Suppressor macrophage treated with lipopolysaccharide for 1 hour (primary cell): ENCODE data around the gene MGARP.
"Not testable (repeated sequence)": the region's sequence is repeated elsewhere in the genome, so short reads cannot be mapped to it uniquely, and the experiment has no call there.

Source experiments
- DNase-seq, 3 donors: peaks; one replicate each; pipeline ENCODE4 v3.0.0-alpha.2; 2020 to 2022

Gene MGARP

DNA sequence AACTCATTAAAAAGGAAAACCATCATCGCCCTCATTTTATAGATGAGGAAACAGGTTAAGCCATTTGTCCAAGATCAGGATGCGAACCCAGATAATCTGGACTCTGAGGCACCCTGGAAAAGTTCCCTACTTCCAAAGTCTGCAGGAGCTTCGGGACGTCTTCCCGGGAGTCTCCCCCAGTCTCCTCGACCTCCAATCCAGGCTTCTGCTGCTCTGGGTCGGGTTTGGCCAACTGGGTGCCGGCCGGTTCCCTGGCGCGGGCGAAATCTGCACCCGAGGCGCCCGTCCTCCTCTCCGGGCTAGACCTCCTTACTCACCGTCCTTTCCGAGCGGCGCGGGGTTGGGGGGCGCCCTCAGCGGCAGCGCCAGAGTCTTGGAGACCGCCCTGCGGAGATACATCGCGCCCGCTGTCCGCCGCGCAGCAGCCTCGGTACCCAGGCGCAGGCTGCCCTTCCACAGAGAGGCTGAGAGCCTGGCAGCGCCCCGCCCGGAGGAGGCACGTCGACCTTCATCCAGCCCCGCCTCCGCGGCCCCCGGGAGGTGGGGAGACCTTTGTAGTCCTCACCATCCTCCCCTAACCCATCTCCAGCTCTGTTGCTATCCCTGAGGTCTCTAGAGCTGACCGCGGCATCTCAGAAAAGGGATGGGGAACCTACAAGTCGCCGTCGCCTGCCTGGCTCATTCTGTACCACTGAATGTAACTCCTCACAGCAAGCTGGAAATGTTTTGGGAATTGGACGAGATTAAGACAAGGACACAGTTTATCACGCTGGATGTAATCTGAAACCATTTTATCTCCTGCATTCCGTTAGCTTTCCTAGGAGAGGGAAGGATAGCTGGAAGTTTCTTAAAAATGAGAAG is at the start of gene MGARP:
MGARP (minus strand) TSS at position 466 of the 861 bp plus-strand sequence; CDS start at position 399, 67 bp downstream.
- peak in 1 of 3 donors; percentile 53 for DNase-seq

DNA sequence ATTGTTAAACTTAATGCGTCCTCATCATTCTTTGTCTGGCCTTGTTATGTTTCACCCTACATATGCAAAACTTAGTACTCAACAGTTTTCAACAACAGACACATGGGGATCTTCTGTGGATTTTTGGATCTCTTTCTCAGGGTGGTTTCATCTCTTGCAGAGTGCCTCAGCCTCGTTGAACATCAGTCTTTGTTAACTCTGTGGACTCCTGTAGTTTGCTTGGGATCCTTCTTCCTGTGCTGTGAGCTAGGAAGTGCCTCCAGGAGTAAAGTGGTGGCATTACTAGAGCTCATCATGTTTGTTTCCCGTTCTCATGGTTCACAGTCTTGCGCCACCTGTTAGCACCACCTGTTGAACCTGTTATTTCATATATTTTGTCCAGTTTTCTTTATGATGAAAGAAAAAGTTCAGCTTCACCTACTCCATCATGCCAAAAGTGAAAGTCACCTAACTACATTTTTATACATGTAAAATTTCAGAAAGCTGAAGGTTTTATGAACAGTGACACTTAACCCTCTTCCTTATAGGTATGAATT is 49.7 kb upstream of the MGARP start:
- no peak for DNase-seq

DNA sequence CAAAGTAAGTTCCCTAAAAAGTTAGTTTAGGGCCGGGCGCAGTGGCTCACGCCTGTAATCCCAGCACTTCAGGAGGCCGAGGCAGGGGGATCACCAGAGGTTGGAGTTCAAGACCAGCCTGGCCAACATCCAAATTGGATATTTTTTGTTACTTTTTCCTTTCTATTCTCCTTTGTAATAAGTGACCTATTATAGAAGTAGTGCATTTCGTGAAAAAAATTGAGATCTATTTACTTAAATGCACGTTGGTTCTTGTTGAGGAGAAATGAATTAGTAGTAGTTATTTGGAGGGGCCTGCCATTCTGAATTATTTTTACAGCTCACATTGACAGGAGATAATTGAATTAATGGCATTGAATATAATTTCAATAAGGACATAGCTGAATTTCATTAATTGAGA is 44.6 kb upstream of the MGARP start:
- DNase-seq, result no peak

DNA sequence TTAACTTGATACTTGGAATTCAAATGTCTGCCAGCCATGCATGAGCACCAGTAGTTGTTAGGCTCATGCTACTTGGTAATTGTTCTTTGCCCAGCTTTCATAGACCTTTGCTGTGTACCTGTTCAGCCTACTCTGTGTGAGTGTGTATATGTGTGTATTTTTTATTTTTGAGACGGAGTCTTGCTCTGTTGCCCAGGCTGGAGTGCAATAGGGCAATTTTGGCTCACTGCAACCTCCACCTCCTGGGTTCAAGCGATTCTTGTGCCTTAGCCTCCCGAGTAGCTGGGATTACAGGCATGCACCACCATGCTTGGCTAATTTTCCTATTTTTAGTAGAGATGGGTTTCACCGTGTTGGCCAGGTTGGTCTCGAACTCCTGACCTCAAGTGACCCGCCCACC is 42.5 kb upstream of the MGARP start:
- DNase-seq, result not testable (repeated sequence)

DNA sequence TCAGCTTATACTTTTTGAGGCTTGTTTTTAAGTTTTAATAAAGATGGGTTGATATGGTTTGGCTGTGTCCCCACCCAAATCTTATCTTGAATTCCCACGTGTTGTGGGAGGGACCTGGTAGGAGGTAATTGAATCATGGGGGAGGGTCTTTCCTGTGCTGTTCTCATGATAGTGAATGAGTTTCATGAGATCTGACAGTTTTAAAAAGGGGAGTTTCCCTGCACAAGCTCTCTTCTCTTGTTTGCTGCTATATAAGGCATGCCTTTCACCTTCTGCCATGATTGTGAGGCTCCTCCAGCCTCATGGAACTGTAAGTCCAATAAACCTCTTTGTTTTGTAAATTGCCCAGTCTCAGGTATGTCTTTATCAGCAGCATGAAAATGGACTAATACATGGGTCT is 42.0 kb upstream of the MGARP start:
- DNase-seq, result not testable (repeated sequence)

DNA sequence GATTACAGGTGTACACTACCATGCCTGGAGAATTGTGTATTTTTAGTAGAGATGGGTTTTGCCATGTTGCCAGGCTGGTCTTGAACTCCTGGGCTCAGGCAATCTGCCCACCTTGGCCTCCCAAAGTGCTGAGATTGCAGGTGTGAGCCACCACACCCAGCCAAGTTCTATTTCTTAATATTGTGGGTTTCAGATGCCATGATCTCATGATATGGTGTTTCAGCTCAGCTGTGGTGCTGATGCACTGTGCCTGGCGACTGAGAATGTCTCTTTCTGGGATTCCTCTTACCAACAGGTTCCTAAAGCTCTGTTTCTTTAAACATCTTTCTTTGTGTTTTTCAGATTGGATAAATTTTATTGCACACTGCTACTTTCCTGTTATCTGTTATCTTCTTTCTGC is 39.5 kb upstream of the MGARP start:
- no peak for DNase-seq

DNA sequence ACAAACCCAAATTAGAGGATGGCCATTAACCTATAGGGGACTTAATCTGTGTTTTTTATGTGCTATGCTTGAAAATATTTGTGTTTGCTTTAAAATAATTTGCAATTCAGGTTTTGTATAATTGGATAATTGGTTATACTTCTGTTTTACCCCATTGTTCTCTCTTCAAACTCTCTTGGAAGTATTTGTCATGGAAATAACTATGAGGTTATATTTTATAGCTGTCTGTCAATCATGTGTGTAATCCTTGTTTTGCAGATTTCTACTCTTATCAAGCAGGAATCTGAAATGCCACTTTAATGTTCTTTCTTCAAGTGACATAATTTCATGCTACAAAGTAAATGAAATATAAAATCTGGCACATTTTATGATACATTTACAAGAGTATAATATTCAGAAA is 37.6 kb upstream of the MGARP start:
- DNase-seq, result no peak

DNA sequence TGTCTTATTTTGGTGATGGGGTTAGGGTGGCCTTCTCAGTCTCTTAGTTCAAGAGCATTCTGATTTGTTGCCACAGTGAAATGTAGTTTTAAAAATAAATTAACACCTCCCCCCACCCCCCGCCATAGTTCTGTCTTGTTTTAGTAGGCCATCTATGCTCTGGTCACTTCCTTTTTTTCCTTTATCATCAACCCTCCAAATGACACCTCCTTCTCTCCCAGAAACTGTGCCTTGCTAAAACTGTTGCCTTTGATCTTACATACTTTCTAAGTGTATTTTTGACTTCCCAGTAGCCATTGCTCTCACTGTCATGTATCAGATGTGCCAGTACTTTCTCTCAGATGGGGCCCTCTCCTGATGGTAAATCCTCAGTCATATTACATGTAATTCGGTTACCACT is 36.7 kb upstream of the MGARP start:
- no peak for DNase-seq

DNA sequence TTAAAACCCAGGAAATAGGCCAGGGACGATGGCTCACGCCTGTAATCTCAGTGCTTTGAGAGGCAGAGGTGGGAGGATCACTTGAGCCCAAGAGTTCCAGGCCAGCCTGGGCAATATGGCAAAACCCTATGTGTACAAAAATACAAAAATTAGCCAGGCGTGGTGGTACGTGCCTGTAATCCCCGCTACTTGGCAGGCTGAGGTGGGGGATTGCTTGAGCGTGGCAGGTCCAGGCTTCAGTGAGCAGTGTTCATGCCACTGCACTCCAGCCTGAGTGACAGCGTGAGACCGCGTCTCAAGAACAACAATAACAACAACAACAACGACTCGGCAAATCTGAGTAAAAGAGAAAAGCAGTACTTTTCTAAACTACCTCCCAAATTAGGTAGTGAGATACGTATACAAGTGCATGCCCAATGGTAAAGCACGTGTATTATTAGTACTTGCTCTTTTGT is 35.2 kb upstream of the MGARP start:
- DNase-seq, result no peak

DNA sequence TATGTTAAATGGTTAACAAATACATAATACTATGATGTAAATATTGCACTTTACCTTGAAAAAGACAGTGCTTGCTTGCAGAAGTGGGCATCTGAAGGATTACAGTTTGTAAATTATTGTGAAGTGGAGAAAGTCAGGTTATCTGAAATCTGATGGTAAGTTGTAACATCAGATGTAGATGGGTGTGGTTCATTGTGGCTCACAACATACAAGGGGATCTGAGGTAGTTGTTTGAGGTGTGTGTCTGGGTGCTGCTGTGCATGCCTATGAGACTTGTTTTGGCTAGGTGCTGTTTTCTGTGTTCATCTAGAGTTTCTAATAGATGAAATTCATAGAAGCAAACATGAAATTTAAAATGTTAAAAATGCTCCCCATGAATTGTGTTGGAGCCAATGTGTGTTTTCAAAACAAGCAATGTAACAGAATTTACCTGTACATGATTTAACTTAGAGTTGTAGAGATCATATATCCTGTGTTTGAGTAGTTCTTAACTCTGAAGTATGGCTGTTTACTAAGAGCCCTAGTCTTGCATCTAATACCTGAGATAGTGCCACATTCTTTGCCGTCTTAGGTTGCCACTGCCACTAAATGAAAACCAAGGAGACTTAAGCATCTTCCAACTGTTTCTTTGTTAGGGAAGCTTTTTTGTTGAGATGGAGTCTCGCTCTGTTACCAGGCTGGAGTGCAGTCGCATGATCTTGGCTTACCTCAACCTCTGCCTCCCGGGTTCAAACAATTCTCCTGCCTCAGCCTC is 34.2 kb upstream of the MGARP start:
- no peak for DNase-seq

DNA sequence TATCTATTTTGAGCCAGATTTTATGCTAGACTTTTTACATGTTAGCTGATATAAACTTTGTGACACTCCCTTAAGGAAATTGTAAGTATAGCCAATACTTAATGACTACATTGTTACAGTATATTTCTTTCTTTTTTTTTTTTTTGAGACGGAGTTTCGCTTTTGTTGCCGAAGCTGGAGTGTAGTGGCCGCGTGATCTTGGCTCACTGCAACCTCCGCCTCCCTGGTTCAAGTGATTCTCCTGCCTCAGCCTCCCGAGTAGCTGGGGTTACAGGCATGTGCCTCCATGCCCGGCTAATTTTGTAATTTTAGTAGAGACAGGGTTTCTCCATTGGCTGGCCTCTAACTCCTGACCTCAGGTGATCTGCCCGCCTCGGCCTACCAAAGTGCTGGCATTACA is 33.4 kb upstream of the MGARP start:
- DNase-seq, result not testable (repeated sequence)

DNA sequence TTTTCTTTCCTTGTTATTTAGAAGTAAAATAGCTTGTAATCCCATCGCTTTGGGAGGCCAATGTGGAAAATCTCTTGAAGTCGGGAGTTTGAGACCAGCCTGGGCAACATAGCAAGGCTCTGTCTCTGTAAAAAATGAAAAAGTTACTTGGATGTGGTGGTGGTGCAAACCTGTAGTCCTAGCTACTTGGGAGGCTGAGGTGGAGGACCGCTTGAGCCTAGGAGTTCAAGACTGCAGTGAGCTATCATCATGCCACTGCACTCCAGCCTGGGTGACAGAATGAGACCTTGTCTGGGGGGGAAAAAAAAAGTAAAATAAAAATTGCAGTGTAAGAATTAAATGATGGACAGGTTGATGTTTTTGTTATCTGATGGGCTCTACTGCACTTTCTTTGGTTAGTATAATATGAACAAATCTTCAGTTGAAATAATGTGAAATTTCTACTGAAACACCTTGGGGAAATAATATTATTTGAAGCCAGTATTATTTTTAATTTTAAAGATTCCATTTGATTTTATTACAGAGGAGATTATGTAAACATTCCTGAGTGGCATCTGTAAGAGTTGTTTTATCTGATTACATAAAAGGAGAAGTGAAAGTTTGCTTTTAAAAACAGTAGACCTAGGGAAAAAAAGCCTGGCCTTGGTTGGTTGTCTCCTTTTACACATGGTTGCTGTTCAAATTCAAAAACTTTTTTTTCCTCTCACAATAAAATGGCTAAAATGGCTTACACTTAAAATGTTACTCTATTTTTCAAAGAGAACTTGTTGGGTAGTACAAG is 32.7 kb upstream of the MGARP start:
- peak; percentile 27 to 66 (median 56) for DNase-seq

DNA sequence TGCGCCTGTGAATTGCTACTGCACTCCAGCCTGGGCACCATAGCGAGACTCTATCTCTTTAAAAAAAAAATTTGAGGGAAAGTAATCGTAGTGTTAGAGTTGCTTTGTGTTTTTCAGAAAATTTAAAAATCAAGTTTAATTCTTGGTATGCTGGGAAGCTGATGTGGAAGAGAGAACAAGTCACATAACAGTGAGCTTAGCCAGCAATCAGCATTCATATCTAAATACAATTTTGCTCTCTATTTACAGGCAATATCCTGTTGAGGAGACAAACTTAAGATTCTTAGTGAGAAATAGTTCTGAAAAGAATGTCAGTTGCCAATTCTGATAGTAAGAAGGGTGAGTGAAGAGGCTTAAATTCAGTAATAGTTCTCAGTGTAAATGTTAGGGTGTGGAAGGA is 31.9 kb upstream of the MGARP start:
- no peak for DNase-seq

DNA sequence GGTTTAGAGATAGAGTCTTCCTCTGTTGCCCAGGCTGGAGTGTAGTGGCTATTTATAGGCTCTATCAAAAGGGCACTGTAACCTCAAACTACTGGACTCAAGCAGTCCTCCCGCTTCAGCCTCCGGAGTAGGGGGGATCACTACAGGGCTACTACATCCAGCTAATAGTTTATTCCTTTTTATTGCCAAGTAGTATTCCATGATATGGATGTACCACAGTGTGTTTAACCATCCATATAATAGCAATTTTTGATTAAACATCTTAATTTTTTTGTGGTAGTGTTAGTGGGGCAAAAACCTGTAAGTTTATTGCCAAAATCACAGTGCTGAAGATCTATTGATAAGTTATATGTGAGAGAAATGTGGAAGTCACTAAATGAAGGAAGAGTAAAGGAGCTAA is 24.9 kb upstream of the MGARP start:
- no peak for DNase-seq

DNA sequence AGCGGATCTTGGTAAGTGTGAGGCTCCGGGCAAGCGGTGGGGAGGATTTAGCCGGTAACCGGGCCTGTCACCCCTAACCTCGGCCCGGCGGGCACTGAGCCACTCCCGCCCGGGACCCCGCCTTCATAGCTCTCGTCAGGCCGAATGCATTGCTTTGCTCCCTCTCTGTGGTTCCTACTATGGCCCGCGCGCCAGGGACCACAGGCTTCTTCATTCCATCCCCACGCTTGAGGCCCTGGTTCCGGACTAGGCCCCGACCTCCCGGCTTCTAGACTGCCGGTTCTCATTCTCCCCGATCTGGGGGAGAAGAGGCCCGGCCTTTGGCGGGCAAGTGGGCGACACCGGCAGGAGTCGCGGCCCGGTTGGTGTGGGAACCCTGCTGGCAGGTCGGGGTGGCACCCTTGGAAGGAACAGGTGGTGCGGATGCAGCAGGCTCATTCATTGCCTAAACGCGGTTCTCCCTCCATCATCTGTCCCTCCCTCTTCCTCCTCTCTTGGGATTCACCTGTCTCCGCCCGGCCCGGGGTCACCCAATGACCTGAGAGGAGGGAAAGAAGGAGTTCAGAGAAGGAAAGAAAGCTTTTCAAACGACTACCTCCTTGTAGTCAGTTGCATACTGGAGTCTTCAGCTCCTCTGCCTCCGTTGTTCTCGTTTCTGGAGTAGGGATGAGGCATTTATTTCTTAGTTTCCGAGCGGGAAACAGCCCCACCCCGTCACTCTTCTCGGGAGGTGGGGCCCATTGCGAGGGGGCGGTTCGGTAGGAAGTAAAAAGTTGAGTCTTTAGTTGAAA is 22.0 kb upstream of the MGARP start, which contains the start of gene NDUFC1:
NDUFC1 (minus strand) TSS at position 657 of the 791 bp plus-strand sequence. CDS start 6,679 bp downstream, outside the sequence.
- peak; percentile 88 to 91 (median 90) for DNase-seq

DNA sequence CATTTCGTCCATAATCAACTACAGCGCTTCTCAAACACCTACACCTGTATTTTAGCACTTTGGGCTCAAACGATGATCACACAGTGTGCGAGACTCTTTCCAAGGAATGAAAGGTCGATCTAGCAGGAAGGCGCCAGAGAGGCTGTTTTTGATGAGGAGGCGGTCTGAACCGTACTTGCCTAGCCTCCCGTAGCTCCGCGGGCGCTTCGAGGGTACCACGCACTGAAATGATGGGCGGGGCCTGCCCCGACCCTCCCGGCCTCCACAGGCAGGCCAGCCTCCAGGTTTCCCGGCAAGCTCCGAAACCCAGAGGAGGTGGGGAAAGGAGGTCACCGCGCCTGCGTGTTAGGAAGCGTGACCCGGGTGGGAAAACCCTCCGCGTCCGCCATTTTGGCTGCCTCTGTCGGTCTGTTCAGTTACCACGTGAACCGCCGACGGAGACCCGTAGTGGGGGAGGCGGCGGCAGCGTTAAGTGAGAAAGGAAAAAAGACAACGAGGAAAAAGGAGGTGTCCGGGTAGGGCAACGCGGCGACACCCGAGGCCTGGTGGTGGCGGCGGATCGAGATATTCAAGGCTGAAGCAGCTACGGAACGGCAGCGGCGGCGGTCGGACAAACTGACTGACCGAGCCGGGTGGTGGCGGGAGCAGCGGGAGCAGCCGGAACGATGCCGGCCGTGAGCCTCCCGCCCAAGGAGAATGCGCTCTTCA is 21.2 kb upstream of the MGARP start, which contains the start of gene NAA15:
NAA15 (plus strand) TSS at position 393 of the 708 bp plus-strand sequence; CDS start at position 666, 273 bp downstream.
- DNase-seq, result peak; percentile 98 to 99 (median 99)

DNA sequence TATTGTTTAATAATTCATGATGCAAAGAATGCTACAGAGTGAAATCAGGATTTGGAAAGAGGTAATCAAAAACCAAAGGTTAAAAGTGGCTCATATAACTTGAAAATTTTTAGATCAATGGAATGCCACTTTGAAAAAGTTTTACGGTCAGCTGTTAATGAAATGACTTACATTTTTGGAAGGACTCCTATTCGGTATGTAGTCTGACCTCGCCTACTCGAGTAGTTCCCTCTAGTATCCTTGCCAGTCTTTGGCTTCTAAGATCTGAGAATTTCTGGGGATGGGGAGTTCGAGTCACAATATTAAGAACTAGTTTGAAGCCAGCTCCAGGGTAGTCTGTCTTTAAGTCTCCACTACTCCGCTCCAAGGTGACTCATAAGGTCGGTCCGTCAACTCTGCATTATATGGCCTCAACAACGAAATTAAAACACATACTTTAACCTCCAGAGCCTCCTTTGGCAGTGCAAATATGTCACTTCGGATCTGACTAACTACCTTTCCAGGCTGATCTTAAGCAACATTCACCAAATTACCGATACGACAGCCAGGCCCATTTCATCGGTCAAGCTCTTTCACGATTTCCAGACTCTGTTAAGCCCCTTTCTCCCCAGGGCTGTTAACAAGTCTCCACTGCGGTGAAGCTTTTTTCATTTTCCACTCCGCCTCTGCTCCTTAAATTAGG is 20.5 kb upstream of the MGARP start:
- peak; percentile 56 to 72 (median 64) for DNase-seq

DNA sequence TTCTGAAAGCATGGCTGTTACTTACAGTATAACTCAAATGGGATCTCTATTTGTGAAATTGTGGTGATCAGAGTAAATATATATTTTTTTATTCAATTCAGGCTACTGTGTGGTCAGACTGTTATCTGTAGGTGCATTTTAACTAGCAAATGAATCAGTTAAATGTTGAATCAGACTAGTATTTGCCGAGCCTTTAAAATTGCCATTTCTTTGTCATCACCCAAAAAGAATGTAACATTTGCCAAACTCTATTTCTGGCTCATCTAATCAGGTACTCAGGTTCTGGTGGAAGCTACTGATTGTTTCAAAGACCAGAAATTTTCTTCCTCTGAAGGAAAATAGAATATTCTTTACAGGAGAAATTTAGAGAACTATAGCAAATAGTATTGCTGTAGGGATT is 19.5 kb upstream of the MGARP start:
- DNase-seq, result no peak

DNA sequence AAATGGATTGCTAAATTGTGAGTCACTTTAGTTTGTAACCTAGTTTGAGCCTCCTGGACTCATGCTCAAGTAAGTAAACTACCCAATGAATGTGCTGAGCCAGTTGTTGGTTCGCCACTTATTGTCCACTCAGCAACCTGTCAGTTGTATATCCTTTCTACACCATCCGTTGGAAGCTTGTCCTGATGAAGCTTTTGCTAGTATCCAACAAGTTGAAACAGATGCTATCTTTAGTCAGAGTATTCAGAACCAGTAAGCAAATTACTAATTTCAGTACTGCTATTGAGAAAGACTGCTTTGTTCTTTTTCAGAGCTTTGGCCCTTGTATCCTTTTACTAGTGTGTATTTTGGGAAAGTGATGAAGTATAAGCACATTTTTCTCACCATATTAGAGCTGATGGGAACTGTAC is 17.0 kb upstream of the MGARP start:
- peak in 2 of 3 donors; percentile 21 to 43 for DNase-seq

DNA sequence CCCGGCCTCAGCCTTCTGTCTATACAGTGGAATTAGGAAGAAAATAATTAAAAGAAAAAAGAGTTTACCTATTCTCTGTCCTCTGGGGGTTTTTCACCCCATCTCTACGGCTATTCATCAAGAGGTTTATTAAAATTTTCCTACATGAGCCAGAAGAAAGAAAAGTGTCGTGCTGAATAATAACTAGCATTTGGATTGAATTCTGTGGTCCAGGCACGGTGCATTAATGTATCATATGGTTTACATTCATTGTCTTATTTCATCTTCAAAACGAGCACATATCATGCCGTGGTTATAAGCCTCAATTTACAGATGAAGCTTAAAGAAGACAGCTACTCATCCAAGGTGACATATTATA is 15.9 kb upstream of the MGARP start:
- DNase-seq, result no peak
